Neural progenitor cell (in vitro differentiated cells): Measurements from ENCODE around the gene ADTRP.

ENCODE experiments used
- EZH2 ChIP-seq: fragments of 200-600 bp; sonication (generic); IDR thresholded peaks from 2 replicates; pipeline ENCODE4 v1.6.1; 2017; ENCODE audit warnings: antibody characterized with exemption, mild to moderate bottlenecking, moderate library complexity
- TF ChIP-seq, protein P1 (sequence below): fragments of 200-600 bp; sonication (generic); IDR thresholded peaks from 2 replicates; pipeline ENCODE4 v1.5.1; 2017; ENCODE audit warnings: antibody characterized with exemption, mild to moderate bottlenecking

GRCh38 chr6:11681770-11682169 lies 96.8 kb downstream of the ADTRP start:
- TF ChIP-seq, protein P1, sequence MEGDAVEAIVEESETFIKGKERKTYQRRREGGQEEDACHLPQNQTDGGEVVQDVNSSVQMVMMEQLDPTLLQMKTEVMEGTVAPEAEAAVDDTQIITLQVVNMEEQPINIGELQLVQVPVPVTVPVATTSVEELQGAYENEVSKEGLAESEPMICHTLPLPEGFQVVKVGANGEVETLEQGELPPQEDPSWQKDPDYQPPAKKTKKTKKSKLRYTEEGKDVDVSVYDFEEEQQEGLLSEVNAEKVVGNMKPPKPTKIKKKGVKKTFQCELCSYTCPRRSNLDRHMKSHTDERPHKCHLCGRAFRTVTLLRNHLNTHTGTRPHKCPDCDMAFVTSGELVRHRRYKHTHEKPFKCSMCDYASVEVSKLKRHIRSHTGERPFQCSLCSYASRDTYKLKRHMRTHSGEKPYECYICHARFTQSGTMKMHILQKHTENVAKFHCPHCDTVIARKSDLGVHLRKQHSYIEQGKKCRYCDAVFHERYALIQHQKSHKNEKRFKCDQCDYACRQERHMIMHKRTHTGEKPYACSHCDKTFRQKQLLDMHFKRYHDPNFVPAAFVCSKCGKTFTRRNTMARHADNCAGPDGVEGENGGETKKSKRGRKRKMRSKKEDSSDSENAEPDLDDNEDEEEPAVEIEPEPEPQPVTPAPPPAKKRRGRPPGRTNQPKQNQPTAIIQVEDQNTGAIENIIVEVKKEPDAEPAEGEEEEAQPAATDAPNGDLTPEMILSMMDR = no peak
- no peak for TF ChIP-seq EZH2
